Measurements from ENCODE around the gene ZNF644.

Gene ZNF644

GRCh38 chr1:91020967-91021685 lies 709 bp downstream of the ZNF644 start:
- DNase-seq (ENCODE audit: low read depth) = peak; percentile 34

GRCh38 chr1:91020486-91020885 lies 1.3 kb downstream of the ZNF644 start:
- DNase-seq (ENCODE audit: low read depth) = no peak

GRCh38 chr1:91018006-91018405 lies 3.8 kb downstream of the ZNF644 start:
- DNase-seq (ENCODE audit: low read depth) = no peak

GRCh38 chr1:91015794-91016550 lies 5.9 kb downstream of the ZNF644 start:
- no peak for DNase-seq (ENCODE audit: low read depth)

- no peak for DNase-seq (ENCODE audit: low read depth)
Measured at GRCh38 chr1:91015358-91015780, 6.5 kb downstream of the ZNF644 start.

- no peak for DNase-seq (ENCODE audit: low read depth)
Measured at GRCh38 chr1:91014475-91014874, 7.4 kb downstream of the ZNF644 start.

- DNase-seq (ENCODE audit: low read depth) = no peak
Measured at GRCh38 chr1:91013302-91013701, 8.5 kb downstream of the ZNF644 start.

- no peak for DNase-seq (ENCODE audit: low read depth)
Measured at GRCh38 chr1:91012196-91012595, 9.6 kb downstream of the ZNF644 start.

- no peak for DNase-seq (ENCODE audit: low read depth)
Measured at GRCh38 chr1:91011726-91012125, 10.1 kb downstream of the ZNF644 start.

GRCh38 chr1:91007827-91008226 lies 14.0 kb downstream of the ZNF644 start:
- no peak for DNase-seq (ENCODE audit: low read depth)

- no peak for DNase-seq (ENCODE audit: low read depth)
Measured at GRCh38 chr1:91007092-91007491, 14.7 kb downstream of the ZNF644 start.

GRCh38 chr1:91006113-91006908 lies 15.5 kb downstream of the ZNF644 start:
- no peak for DNase-seq (ENCODE audit: low read depth)

- DNase-seq (ENCODE audit: low read depth) = no peak
Measured at GRCh38 chr1:91005285-91005684, 16.6 kb downstream of the ZNF644 start.

GRCh38 chr1:91004145-91004544 lies 17.7 kb downstream of the ZNF644 start:
- DNase-seq (ENCODE audit: low read depth) = no peak

- DNase-seq (ENCODE audit: low read depth) = no peak
Measured at GRCh38 chr1:90996742-90997413, 25.0 kb downstream of the ZNF644 start.

GRCh38 chr1:90995311-90995894 lies 26.4 kb downstream of the ZNF644 start:
- no peak for DNase-seq (ENCODE audit: low read depth)

- DNase-seq (ENCODE audit: low read depth) = no peak
Measured at GRCh38 chr1:90994461-90994860, 27.4 kb downstream of the ZNF644 start.

GRCh38 chr1:90993245-90993644 lies 28.6 kb downstream of the ZNF644 start:
- no peak for DNase-seq (ENCODE audit: low read depth)

- no peak for DNase-seq (ENCODE audit: low read depth)
Measured at GRCh38 chr1:90990779-90991178, 31.1 kb downstream of the ZNF644 start.

GRCh38 chr1:90989990-90990389 lies 31.8 kb downstream of the ZNF644 start:
- no peak for DNase-seq (ENCODE audit: low read depth)

- no peak for DNase-seq (ENCODE audit: low read depth)
Measured at GRCh38 chr1:90989302-90989701, 32.5 kb downstream of the ZNF644 start.

- no peak for DNase-seq (ENCODE audit: low read depth)
Measured at GRCh38 chr1:90987841-90988240, 34.0 kb downstream of the ZNF644 start.

Data from stimulated activated CD8-positive, alpha-beta memory T cell treated with anti-CD3 and anti-CD28 coated beads, Interleukin-15, amount 100 ng/mL, for 24 hours (primary cell).